Activated CD4-positive, CD25-positive, alpha-beta regulatory T cell (primary cell): ENCODE results near the gene TMPRSS7.

Source experiments
- DNase-seq, 4 experiments: peaks; one replicate each; lab custom pipeline; 2025; lab: John Stamatoyannopoulos, UW

TMPRSS7 gene

GRCh38 chr3:112128843-112129727, 94.5 kb downstream of the TMPRSS7 start:
- DNase-seq, result peak in 3 of 4 experiments; percentile 4 to 7 (median 5)

- DNase-seq, result no peak
These were observed 95.5 kb downstream of the TMPRSS7 start for GRCh38 chr3:112129925-112130637.

- DNase-seq, result no peak
These were observed 96.1 kb downstream of the TMPRSS7 start for GRCh38 chr3:112130638-112130993.
